GM12891 (cell line): ENCODE data around the gene BCL6.
"Not testable (repeated sequence)": the region's sequence is repeated elsewhere in the genome, so short reads cannot be mapped to it uniquely, and the experiment has no call there.

ENCODE experiments used
- POLR2A ChIP-seq: IDR thresholded peaks from 2 replicates; pipeline ENCODE4 v1.6.1; 2011; ENCODE audit warnings: low read depth, low read length, control low read depth
- POLR2AphosphoS5 ChIP-seq: IDR thresholded peaks from 2 replicates; pipeline ENCODE4 v1.6.1; 2011; ENCODE audit warnings: low read depth, low read length, control low read depth
- POU2F2 ChIP-seq: IDR thresholded peaks from 2 replicates; pipeline ENCODE4 v1.6.1; 2011; ENCODE audit warnings: low read depth, mild to moderate bottlenecking, control low read depth, low read length, moderate library complexity
- TAF1 ChIP-seq: IDR thresholded peaks from 2 replicates; pipeline ENCODE4 v1.6.1; 2011; ENCODE audit warnings: low read depth, low read length, control low read depth

GRCh38 chr3:187681756-187682155 lies 63.5 kb downstream of the BCL6 start:
- TF ChIP-seq TAF1, POLR2AphosphoS5, POLR2A, POU2F2: not testable (repeated sequence)
